Fibroblast of pulmonary artery (primary cell): ENCODE measurements around the gene SHISA5.

Experiments used
- DNase-seq: peaks from one replicate; pipeline ENCODE4 v3.0.0-alpha.2; 2010; ENCODE audit warnings: low read depth
- H3K4me3 ChIP-seq: replicated peaks from 2 replicates; pipeline ENCODE4 v1.5.1; 2011; ENCODE audit warnings: low read depth, mild to moderate bottlenecking, control low read depth, low read length, moderate library complexity
- CTCF ChIP-seq: IDR thresholded peaks from 2 replicates; pipeline ENCODE4 v1.5.1; 2011; ENCODE audit warnings: mild to moderate bottlenecking, control low read depth, low read length, inconsistent platforms; ENCODE audit errors: missing control alignments

SHISA5 gene

GRCh38 chr3:48431224-48432029 is 72.5 kb downstream of the SHISA5 start:
- TF ChIP-seq CTCF = no peak
- H3K4me3 ChIP-seq = no peak overlapping the region
- no peak for DNase-seq

- H3K4me3 ChIP-seq = no peak overlapping the region
These were observed 73.3 kb downstream of the SHISA5 start for GRCh38 chr3:48430708-48431101.

GRCh38 chr3:48429960-48430707 is 73.8 kb downstream of the SHISA5 start, which contains the start of gene PLXNB1:
Gene PLXNB1, minus strand, starts transcription at chr3:48430086. Its CDS starts 5,475 bp downstream, at chr3:48424611.
- H3K4me3 ChIP-seq = peak within 1 kb of the TSS; percentile 63
- peak; percentile 70 for DNase-seq
- no peak for TF ChIP-seq CTCF

More at GRCh38 chr3:48430708-48431101, 73.3 kb downstream of the SHISA5 start:
- TF ChIP-seq CTCF = no peak
- DNase-seq = no peak

GRCh38 chr3:48429317-48429959 is 74.5 kb downstream of the SHISA5 start:
- peak overlapping the region; percentile 63 for H3K4me3 ChIP-seq
- no peak for TF ChIP-seq CTCF
- DNase-seq = peak; percentile 22

- DNase-seq = no peak
- peak overlapping the region; percentile 63 for H3K4me3 ChIP-seq
- TF ChIP-seq CTCF = no peak
These were observed 75.2 kb downstream of the SHISA5 start for GRCh38 chr3:48428572-48429316.

- no peak for TF ChIP-seq CTCF
- peak overlapping the region; percentile 63 for H3K4me3 ChIP-seq
- DNase-seq = no peak
These were observed 75.8 kb downstream of the SHISA5 start for GRCh38 chr3:48428088-48428571.
